ENCODE data around the gene SSPN.

DNA sequence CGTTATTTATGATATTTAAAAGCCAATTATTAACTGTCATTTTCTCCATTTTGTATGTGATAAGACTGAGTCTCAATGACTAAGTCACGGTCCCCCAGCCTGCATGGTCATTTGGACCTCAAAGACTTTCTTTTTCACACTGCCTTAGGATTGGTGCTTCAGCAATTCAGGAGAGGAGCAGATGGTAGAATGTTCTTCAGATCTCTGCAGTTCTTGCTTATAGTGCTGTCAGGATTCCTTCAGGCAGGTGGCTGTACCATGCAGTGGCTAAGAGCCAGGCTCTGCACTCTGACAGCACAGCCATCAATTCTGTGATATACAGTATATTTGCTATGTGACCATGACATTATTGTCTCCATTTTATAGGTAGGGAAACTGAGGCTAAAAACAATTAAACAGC, 18.7 kb downstream of the SSPN start:
- TF ChIP-seq, protein P1, sequence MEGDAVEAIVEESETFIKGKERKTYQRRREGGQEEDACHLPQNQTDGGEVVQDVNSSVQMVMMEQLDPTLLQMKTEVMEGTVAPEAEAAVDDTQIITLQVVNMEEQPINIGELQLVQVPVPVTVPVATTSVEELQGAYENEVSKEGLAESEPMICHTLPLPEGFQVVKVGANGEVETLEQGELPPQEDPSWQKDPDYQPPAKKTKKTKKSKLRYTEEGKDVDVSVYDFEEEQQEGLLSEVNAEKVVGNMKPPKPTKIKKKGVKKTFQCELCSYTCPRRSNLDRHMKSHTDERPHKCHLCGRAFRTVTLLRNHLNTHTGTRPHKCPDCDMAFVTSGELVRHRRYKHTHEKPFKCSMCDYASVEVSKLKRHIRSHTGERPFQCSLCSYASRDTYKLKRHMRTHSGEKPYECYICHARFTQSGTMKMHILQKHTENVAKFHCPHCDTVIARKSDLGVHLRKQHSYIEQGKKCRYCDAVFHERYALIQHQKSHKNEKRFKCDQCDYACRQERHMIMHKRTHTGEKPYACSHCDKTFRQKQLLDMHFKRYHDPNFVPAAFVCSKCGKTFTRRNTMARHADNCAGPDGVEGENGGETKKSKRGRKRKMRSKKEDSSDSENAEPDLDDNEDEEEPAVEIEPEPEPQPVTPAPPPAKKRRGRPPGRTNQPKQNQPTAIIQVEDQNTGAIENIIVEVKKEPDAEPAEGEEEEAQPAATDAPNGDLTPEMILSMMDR (IDR thresholded peaks at IDR 0.05): no peak
- no peak for TF ChIP-seq POLR2A (IDR thresholded peaks at IDR 0.05)
- TF ChIP-seq POLR2AphosphoS5 (IDR thresholded peaks at IDR 0.05): no peak
- no peak for TF ChIP-seq EP300 (IDR thresholded peaks at IDR 0.05)
